ENCODE results near the gene KIF13A.

DNA sequence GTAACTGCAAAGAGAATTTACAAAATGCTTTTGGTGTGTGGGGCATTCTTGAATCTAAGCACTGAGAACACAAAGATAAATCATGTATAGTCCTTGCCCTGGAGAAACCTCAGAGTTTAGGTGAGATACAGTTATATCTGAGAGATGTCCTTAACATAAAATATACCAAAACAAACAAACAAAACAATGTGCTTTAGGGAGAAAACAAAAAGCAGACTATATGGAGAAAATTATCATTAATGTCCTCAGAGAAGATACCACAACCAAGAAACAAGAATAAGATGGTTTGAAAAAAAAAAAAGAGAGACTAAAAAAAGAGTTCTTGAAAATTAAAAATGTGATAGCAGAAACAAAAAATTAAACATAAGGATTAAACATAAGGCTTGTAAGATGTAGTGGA lies 8.0 kb downstream of the KIF13A start:
- TF ChIP-seq POLR2A (IDR thresholded peaks at IDR 0.05; ENCODE audit: low read depth, low read length) = no peak
- no peak for TF ChIP-seq TAF1 (IDR thresholded peaks at IDR 0.05; ENCODE audit: borderline replicate concordance, low read depth, low read length)

Measured in GM12892 (cell line).